C1 segment of cervical spinal cord (tissue), 14 donors: Measurements from ENCODE around the gene NKX1-1.
A peak's percentile ranks its signal among the peaks of the same experiment; 100 is the strongest.
"Not testable (repeated sequence)": the region's sequence is repeated elsewhere in the genome, so short reads cannot be mapped to it uniquely, and the experiment has no call there.

Experiments used
- DNase-seq, 14 donors: peaks; one replicate each; lab custom pipeline; 2025; lab: John Stamatoyannopoulos, UW

The NKX1-1 gene

DNA sequence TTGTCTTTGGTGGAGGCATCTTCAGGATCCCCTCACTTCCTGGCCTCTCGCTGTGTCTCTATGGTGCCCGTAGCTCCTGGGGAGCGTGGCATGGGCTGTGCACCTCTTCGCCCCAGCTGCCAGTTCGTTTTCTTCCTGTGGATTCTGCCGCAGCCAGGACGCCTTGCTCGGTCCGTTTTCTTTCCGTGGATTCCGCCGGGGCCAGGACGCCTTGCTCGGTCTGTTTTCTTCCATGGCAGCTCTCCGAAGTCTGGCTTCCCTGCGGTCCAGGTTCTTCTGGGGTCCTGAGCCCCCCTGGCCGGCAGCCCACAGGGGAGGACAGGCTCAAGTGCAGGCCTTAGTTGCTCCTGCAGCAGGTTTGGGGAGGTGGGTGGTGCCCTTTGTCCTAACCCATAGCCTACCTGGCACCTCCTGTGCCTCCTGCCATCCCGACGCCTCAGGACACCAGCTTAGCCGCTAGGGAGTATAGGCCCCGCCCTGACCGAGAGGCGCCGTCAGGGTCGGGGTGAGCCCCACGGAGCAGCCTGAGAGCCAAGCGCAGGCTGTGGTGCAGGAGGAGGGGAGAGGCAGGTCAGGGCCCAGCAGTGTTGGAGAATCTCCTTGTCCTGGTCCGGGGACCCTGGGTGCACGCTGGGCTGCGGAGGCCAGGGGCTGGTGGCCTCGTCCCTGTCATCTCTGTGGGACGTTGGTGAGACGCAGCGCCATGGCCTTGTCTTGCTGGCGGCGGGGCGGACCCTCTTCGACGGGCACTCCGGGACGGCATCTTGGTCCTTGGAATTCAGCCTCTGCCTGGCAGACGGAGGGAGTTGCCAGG lies 32.1 kb downstream of the NKX1-1 start:
- no peak for DNase-seq

DNA sequence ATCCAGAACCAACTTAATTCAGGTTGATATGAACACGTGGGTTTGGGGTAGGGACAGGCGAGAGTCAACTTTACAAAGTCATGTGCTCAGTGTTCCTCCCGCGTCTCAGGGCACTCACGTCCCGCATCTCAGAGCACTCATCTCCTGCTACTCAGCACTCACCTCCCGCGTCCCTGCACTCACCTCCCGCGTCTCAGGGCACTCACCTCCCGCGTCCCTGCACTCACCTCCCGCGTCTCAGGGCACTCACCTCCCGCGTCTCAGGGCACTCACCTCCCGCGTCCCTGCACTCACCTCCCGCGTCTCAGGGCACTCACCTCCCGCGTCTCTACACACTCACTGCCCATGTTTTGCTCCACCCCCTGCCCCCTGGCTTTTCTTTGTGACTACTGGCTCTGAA lies 33.7 kb downstream of the NKX1-1 start:
- not testable (repeated sequence) for DNase-seq

DNA sequence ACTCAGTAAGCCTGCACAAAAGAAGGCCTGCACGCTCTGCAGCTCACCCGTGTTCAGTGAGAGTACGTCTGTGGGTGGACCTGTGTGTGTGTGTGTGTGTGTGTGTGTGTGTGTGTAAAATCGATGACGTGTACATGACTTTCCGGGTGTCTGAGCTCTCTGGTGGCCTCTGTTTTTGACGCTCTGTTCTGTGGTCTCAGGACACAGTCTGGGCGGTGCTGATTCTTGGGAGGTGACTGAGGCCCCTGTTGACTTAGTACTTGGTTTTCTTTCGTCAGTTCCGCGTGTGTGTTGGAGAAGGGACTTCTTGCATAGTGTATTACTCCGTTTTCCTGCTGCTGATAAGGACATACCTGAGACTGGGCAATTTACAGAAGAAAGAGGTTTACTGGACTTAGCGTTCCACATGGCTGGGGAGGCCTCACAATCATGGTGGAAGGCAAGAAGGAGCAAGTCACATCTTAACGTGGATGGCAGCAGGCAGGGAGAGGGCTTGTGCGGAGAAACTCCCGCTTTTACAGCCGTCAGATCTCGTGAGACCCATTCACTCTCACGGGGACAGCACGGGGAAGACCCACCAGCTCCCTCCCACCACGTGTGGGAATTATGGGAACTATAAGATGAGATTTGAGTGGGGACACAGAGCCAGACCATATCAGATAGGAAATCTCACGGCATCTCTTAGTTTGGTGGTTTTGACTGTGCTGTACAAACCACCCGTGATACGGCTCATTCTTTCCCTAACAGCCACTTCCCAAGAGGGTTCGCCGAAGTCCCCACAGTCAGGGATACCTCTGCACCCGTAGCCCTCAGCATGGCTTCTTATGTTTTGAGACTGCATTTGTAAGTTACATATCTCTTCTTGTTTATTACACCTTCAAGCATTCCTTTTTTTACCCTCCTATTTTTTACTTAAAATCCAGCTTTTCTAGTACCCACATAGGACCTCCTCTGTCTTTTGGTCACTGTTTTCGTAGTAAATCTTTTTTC lies 34.8 kb downstream of the NKX1-1 start:
- DNase-seq: no peak

DNA sequence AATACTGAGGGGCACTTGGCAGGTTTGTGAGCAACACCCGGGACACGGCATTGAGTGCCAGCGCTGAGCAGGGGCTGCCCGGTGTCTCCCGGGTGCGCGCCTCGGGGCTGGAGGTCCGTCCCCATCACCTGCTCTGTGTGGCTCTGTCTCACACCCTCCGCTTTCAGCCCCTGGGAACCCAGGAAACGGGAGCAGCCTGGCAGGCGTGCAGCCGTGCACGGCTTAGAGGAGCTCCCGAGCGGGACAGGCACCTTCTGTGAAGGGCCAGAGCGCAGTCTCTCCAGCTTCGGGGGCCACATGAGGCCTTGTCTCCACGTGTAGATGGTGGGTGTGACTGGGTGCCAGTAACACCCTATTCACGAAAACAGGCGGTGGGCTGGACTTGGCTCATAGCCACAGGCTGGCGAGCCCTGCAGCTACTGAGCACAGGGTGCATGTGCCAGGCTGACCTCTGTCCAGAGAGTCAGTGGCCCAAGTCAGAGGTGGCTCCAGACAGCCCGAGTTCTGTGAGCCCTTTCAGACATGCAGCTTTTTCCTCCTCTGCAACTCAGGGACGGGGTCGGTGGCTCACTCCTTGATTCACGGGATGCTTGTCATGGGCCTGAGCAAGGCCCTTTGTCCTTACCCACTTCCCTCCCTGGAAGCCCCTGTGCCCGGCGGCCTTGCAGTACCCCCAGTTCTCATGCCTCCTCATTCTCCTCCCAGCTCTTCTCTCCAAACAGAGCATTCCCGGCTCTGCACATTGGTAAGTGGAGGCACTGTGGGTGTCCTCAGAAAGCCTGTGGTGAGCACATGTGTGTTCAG lies 35.7 kb downstream of the NKX1-1 start:
- DNase-seq: peak in 1 of 14 donors; percentile 36

DNA sequence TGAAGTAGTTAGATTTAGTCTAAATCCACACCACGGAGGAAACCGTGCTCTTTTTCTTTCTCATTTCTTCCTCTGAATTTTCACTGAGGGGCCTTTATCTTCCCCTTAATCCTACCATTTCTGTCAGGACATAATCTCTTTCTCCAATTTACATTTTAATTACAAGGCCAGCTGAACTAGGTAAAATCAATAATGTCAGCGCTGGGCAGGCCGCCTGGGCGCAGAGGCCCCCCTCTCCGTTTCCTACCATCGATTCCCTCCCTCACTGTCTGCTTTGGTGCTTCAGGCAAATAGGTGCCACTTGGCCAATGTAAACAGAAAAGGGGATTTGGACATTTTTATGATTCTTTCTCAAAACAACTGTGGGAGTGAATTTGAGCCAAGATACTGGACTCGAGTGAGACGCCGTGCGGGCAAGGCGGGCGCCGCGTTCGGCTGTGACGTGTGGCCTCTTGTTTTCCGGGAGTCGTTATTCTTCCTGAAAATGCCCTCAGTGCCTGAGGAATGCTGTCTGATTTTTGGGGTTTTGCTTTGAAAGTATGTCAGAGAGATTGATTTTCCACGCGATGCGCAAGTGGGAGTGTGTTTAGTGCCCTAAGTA lies 36.7 kb downstream of the NKX1-1 start:
- no peak for DNase-seq

DNA sequence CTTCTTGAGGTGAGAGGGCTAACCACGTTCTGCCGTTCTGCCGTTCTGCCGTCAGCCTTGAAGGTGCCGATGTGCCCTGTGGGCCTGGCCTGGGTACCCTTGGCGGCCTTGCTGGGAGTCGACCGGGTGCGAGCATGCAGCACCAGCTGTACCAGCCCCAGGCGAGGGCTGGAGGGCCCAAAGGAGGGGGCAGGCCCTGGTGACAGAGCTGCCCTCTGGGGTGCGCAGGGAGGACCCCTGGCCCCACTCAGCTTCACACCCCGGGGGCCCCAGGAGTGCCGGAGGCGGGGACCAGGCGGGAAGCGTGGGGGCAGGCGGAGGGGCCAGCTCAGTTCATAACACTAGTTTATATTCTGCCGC lies 37.2 kb downstream of the NKX1-1 start:
- DNase-seq: no peak

DNA sequence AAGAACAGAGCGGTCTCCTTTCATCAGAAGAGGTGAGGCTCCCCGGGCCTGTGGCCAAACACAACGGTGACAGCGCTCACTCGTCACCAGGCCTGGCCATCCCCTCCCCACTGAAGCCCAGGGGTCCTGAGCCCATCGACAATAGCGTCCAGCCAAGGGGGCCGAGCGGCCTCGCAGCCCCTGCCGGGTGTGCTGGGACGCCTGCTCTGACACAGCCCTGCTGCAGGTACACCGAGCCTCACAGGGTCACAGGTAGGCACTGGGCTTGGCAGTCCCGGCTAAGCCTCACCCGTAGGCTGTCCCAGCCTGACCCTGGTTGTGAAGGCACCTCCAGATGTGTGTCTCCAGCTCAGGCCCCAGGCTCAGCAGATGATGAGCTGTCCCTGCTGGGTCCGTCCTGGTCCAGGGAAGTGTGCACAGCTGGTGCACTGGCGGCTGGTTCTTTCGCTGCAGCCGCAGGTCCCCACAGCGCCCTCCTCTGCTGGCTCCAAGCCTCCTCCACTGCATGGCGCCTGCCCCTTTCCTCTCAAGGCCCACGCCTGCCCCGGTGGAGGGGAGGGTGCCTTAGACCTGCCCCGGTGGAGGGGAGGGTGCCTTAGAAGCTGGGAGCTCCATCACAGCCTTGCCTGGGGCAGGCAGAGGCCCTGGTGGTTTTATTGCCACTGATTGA lies 37.7 kb downstream of the NKX1-1 start:
- no peak for DNase-seq

DNA sequence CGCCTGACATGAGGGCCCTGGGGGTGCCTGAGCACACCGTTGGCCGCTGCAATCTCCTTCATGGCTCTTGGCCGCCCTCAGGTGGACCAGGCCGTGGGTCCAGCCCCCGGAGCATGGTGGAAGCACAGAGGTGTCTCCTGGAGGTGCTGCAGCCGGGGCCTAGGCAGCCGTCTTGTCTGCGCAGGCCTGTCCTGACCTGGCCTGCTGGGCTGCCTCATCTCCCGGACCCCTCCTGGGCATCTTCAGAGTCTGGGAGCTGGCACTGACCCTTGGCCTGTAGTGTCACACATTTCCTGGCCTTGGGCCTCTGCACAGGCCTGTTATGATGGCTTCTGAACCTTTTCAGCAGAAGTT lies 38.3 kb downstream of the NKX1-1 start:
- no peak for DNase-seq

DNA sequence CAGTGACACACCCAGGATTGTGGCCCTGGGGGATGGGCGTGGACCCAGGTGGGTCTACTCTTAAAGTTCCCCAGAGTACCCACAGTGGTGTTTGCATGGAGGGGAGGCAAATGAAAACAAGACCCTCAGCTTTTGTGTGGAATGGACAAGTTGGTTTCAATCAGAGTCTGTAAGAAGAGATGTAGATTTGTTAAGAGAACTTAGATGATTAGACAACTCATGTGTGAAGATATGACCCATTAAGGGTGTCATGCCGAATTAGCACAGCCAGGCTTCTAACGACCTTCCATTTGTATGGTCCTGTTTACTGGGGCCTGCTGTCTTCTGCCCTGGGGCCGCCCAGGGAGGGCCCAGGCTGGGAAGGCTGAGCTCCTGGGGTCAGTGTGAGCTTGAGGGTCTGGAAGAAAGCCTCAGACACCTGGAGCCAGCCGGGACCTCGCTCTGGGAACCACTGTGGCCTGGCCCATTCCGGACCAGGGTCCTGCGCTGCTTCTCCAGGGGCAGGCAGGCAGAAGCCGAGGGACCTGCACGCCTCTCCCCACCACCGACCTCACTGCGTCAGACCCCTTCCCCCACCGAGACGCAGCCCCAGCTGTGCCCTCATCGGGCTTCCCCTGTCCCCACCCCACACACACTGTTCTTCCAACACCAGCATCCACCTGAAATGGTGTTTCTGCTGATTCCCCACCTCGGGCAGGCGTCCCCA lies 38.9 kb downstream of the NKX1-1 start:
- DNase-seq: no peak

DNA sequence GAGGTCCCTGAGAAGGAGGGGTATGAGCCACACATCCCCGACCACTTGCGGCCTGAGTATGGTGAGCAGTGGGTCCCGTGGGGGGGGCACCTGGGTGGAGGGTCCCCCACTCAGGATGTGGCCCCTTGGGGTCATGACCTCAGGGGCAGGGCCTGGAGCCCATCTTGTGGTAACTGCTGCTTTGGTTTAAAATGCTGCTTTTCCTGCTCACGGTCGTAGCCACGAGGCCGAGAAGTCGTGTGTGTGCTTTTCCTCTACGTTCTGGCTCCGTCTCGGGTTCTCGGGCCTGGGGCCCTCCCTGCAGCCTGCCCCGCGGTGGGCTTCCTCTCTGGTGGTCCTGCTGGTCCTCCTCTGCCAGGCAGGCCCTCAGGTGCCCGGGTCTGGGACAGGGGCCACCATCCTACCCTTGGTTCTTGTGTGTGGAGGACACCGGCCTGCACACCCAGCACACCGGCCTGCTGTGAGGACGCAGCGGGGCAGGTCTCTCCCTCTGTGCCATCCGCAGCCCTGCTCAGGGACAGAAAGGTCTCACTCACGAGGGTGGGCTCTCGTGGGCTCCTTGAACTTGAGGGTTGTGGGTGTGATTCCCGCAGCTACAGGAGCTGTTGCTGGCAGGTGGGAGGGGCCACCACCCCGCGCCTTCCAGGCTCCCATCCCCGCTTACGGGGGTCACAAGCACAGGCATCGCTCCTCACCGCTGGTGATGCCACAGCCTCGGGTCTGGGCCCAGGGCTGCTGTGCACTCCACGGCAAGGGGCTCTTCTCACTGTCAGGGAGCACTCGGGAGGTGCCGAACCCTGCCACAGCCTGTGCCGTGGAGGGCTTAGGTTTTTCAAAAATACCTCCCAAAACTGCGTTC lies 39.6 kb downstream of the NKX1-1 start:
- DNase-seq: no peak

DNA sequence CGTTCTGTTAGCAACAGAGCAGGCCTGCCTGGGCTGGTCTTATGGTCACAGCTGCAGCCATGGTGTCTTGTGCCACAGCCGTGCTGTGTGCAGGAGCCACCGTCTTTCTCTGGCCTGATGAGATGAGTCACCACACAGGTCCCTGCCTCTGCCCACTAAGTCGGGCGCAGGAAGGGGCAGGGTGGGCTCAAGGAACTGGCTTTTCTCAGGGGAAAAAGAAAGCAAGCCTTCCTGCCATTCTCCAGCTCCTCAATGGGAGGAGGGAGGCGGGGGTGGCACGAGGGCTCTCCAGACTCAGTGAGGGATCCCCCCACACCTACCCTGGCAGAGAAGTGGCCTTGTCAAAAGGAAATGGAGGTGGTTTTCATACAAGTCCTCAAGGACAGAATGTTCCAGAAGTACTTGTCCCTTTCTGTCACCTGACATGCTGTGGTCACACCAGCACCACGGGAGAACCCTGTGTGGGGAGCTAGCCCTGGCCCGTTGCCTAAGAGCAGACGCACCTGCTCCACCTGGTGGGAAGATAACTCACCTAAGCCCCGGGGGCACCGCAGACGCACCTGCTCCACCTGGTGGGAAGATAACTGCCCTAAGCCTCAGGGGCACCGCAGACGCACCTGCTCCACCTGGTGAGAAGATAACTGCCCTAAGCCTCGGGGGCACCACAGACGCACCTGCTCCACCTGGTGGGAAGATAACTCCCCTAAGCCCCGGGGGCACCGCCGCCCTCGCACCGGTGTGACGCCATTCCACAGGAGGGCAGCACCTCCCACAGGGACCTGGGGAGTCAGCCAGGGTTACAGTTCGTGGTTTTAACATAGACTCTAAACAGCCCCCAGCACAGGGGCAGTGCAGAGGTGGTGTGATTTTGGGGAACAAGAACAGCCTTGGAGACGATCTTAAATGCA lies 40.7 kb downstream of the NKX1-1 start:
- DNase-seq: no peak

DNA sequence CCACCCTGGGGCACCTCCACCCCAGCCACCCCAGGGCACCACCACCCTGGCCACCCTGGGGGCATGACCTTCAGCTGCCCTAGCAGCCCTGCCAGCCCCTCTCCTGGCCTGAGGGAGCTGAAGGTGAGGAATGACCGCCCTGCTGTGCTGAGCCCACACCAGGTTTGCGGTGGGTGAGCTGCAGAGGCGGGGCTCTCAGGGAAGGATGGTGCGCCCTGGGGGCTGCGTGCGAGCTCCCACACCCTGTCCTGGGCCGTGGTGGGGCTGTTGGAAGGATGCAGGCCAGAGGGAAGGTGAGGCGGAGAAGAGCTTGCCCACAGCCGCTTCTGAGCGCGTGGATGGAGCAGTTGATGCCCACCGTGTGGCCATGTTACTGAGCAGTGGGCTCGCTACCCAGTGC lies 41.5 kb downstream of the NKX1-1 start:
- no peak for DNase-seq

DNA sequence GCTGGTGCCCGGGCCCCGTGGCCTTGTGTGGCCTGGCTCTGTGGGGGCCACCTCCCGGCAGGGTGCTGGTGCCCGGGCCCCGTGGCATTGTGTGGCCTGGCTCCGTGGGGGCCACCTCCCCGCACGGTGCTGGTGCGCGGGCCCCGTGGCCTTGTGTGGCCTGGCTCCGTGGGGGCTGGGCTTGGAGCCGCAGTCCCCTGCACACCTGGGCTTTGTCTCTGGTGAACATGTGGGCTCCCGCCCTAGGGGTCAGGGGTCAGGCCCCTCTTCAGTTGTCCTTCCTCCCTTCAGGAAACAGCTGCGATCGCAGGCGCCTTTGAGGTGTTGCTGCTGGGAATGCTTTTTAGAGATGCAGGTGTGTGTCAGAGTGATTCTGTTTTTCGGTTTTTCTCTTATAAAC lies 42.0 kb downstream of the NKX1-1 start:
- DNase-seq: no peak

DNA sequence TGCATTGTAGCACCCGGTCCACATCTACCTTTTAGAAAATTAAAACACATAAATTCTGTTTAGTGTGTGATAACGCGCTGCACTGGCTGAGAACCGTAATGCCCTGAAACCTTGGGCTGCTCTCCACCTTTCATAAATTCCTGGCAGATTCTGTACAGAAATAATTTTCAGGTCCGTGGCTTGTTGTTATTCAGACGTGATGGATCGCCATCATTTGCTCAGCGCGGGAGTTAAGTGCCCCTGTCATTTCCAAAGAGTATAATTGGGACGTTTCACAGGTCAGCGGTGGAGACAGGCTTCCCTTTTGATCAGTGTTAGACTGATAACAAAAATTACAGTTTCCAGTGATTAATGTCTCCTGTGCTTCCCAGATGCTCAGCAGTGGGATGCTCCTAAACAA lies 42.7 kb downstream of the NKX1-1 start:
- DNase-seq: no peak

DNA sequence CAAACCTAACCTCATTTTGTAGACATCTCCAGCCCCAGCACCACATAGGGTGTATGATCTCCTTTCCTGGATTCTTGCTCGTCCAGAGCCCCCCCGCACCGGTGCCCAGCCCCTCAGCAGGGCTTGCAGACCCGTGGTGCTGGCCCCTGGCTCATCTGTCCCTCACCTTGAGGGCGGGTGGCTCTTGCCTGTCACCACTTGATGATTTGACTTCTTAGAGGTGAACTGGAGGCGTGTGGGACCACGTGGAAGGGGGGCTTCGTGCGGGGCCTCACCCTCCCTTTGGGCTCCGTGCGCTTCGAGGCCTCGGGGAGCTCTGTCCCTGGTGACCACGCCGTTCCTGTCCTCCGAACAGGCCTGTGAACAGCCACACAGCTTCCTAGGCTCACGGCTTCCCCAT lies 43.7 kb downstream of the NKX1-1 start:
- DNase-seq: no peak

DNA sequence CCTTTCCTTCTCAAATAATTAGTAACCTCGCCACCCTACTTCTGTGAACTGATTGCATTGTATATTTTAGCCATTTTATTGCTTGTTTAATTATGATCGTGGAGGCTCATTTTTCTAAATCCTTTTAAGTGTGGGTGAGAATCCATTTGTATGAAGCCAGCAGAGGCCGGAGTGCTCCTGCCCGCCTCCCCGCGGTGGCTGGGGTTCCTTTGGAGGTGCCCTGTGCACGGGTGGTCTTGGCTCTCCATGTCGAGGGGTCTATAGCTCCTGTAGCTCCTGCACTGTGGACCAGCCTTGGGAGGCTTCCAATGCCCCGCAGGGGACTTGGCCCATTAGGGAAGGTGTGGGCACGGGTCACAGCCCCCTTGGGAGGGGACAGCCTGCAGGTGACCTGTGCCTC lies 44.2 kb downstream of the NKX1-1 start:
- DNase-seq: no peak

DNA sequence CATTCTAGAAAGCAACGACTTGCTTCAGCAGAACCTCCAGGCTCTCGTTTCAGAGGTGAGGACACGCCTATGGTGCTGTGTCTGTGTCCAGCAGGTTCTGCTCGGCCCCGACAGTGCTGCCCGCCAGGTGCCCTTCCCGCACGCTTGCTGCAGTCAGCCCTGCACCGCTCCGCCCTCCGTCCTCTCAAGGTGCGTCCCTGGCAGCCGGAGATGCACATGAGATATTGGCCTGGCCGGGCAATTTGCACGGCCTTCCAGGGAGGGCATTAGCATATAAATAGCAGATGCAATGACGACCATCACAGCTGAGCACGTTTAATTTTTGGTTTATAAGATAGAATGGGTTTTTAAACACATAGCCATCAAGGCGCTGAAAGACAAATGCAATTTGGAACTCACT lies 44.8 kb downstream of the NKX1-1 start:
- DNase-seq: no peak
